Left renal pelvis (tissue), 4 donors: ENCODE data around the gene RBM15B. TPM values are rescaled to one million over a fixed set of nuclear protein-coding genes. Genes with fewer than 3 reads are reported as not detected.

Source experiments
- DNase-seq, 4 donors: peaks; one replicate each; pipeline ENCODE4 v3.0.0-alpha.2; 2013; ENCODE audit warnings: low read depth in 4 of 4, low spot score in 3 of 4
- polyA plus RNA-seq, 4 donors: library from polyadenylated mRNA; unstranded; fragments of 120-200 nt; gene quantifications; one replicate each; pipeline ENCODE4 v1.2.1, GENCODE V29; 2013; ENCODE audit not compliant: insufficient read length in 4 of 4

RBM15B gene
- polyA plus RNA-seq, 4 donors = 38.4 to 40.9 (median 40.1) TPM

GRCh38 chr3:51436998-51437639, 46.0 kb downstream of the RBM15B start:
- no peak for DNase-seq

DNA sequence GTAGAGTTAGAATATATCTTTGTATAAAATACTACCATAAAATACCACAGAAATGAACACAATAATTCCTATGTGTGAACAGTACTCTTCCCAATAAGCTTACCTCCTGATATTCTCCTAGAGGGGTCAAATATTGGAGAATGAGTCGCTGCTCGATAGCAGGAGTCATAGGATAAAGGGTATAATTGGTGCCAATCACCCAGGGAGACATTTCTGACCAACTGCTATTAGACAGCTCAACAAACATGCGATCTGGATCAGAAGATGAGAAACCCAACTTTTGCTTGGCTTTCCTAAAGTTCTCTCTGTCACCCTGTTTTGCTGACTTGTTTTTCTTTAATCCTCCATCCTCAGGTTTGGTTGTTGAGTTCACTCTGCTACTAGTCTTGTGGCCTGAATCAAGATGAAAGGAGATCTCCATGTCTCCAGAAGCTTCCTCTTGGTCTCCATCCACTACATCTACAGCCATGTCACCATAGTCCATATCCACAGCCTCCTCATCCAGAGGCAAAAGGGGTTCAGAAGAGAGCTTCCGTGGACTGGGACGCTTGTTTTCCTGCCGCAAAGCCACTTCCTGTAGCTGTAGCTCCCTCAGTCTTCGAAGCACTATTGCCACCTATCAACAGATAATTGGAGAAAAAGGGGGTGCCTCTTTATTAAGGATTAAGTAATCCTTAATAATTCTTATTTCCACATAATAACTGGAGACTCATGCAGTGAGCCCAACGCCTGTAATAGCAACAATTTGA, 50.4 kb downstream of the RBM15B start:
- no peak for DNase-seq

GRCh38 chr3:51445544-51446280, 54.6 kb downstream of the RBM15B start:
- DNase-seq = no peak

Other genes starting within 250 kb of the RBM15B start
- 100 to 1,000 TPM; 109 to 163 (median 133) TPM for gene MANF, start 6.0 kb upstream of the RBM15B start, polyA plus RNA-seq
- 10 to 100 TPM; 20.8 to 31.7 (median 29.7) TPM for gene DCAF1, start 108.7 kb downstream of the RBM15B start, polyA plus RNA-seq
- 10 to 100 TPM; 11.5 to 16.0 (median 14.6) TPM for gene RAD54L2, start 147.4 kb downstream of the RBM15B start, polyA plus RNA-seq